HL-60 (cell line): ENCODE results near the gene NFATC1.

Experiments used
- DNase-seq, 2 experiments: peaks; one replicate each; pipeline ENCODE4 v3.0.0-alpha.2; 2010 to 2020; ENCODE audit warnings: low read depth in 1 of 2, low spot score in 1 of 2
- H3K27ac ChIP-seq: fragments of 250-450 bp; sonication (Bioruptor Pico); replicated peaks from 2 replicates; pipeline ENCODE4 v1.5.1; 2020; ENCODE audit warnings: mild to moderate bottlenecking, moderate library complexity
- H3K27me3 ChIP-seq: fragments of 250-450 bp; sonication (Bioruptor Pico); 2 replicates; pipeline ENCODE4 v1.5.1; 2021; ENCODE audit warnings: mild to moderate bottlenecking, moderate library complexity; ENCODE audit not compliant: insufficient read depth, poor library complexity, severe bottlenecking
- H3K4me3 ChIP-seq: replicated peaks from 2 replicates; pipeline ENCODE4 v1.5.1; 2011; ENCODE audit warnings: mild to moderate bottlenecking, control low read depth, low read length; ENCODE audit not compliant: insufficient read depth
- CTCF ChIP-seq: IDR thresholded peaks from one replicate; pipeline ENCODE4 v1.5.1; 2011; ENCODE audit warnings: low read length, control low read depth, inconsistent platforms; ENCODE audit not compliant: insufficient read depth
- GABPA ChIP-seq: IDR thresholded peaks from 2 replicates; pipeline ENCODE4 v1.6.1; 2012; ENCODE audit warnings: low read depth
- POLR2AphosphoS5 ChIP-seq: IDR thresholded peaks from 2 replicates; pipeline ENCODE4 v1.6.1; 2012; ENCODE audit warnings: low read depth
- REST ChIP-seq: IDR thresholded peaks from 2 replicates; pipeline ENCODE4 v1.6.1; 2012; ENCODE audit warnings: low read depth; ENCODE audit not compliant: insufficient replicate concordance
- SPI1 ChIP-seq: IDR thresholded peaks from 2 replicates; pipeline ENCODE4 v1.6.1; 2012; ENCODE audit warnings: low read depth, mild to moderate bottlenecking, borderline replicate concordance

NFATC1 gene

GRCh38 chr18:79452991-79453645 lies 57.4 kb downstream of the NFATC1 start:
- Histone ChIP-seq H3K27ac (no peak overlapping the region), H3K4me3 (no peak overlapping the region), H3K27me3 (no peaks in the 10 kb centered on the region)
- TF ChIP-seq GABPA (no peak), CTCF (no peak), REST (no peak), POLR2AphosphoS5 (no peak), SPI1 (no peak)
- DNase-seq = no peak

GRCh38 chr18:79453816-79454735 lies 58.3 kb downstream of the NFATC1 start:
- no peaks in the 10 kb centered on the region for H3K27me3 ChIP-seq
- DNase-seq = no peak
- no peak overlapping the region for H3K4me3 ChIP-seq
- no peak overlapping the region for H3K27ac ChIP-seq
- TF ChIP-seq SPI1 = no peak
- no peak for TF ChIP-seq CTCF
- TF ChIP-seq GABPA = no peak
- no peak for TF ChIP-seq REST
- no peak for TF ChIP-seq POLR2AphosphoS5

GRCh38 chr18:79455261-79455660 lies 59.5 kb downstream of the NFATC1 start:
- TF ChIP-seq REST = no peak
- TF ChIP-seq GABPA = no peak
- no peak for TF ChIP-seq SPI1
- no peak for TF ChIP-seq POLR2AphosphoS5
- TF ChIP-seq CTCF = no peak
- Histone ChIP-seq H3K27me3 (no peaks in the 10 kb centered on the region), H3K4me3 (no peak overlapping the region), H3K27ac (no peak overlapping the region)
- no peak for DNase-seq
